Adipose tissue (tissue), 3 donors: Measurements from ENCODE around the gene DOCK4. TPM values are rescaled to one million over a fixed set of nuclear protein-coding genes. Genes with fewer than 3 reads are reported as not detected.

Experiments used
- H3K27ac ChIP-seq: one replicate; pipeline ENCODE4 v1.5.1; 2013; ENCODE audit warnings: low read depth, low read length
- WGBS, 3 donors: extraction: QIAGEN DNeasy Blood & Tissue Kit; methylation state at CpG; one replicate each; pipeline ENCODE4 v1.1.7; 2013; 5-methylcytosine and 5-hydroxymethylcytosine counted together
- polyA plus RNA-seq, 3 donors: library from polyadenylated mRNA; stranded (reverse); fragments of 200-250 nt; gene quantifications; one replicate each; pipeline ENCODE4 v1.2.3, GENCODE V29; 2013
- donor health status: healthy with polysubstance abuse.
- donor health status: Bipolar disorder and iron deficiency.
- donor health status: healthy.

DOCK4 gene
- polyA plus RNA-seq, 3 donors, result 3.0 to 9.7 (median 7.6) TPM

DNA sequence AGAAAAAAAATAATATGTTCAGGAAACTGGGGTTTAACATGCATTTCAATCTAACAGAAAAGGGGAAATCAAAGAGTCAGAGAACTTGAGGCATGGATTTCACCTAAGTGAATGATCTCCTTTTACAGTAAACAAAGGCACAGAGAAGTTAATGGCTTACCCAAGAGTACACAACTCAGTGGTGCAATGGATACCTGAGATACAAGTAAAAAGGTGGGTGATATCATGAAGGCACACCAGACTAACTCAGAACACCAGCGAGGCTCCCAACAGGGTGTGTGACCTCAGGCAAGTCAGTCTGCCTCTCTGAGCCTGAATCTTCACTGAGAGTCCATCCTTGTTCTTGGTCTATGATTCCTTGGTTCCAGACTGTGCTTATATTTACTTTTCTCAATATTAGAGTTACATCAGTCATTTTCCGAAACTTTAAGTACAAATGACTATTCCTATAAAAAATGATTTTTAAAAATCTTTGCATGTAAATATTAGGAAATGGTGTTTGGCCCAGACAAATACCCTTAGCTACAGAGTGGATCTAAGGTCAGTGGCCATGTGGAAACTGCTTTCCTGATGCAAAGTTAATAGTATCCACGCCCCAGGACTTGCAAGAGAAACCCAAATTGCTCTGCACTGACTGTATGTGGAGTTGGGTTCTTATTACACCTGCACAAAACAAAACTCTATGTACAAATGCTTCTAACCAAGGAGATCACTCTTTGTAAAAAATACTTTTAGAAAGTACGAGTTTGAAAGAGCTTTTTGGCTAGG lies 361.1 kb downstream of the DOCK4 start:
- no peak overlapping the region for H3K27ac ChIP-seq
- 83 to 90% (median 84%) methylated on average over 4 of the region's 4 CpGs for WGBS, 3 donors

GRCh38 chr7:111842491-111842890 lies 363.7 kb downstream of the DOCK4 start:
- no peak overlapping the region for H3K27ac ChIP-seq
- 64 to 84% (median 68%) methylated on average over 3 of the region's 3 CpGs for WGBS, 3 donors

- 40 to 51% (median 51%) methylated on average over 5 of the region's 5 CpGs for WGBS, 3 donors
- no peak overlapping the region for H3K27ac ChIP-seq
Measured at GRCh38 chr7:111841596-111842205, 364.5 kb downstream of the DOCK4 start.

GRCh38 chr7:111840528-111840927 lies 365.7 kb downstream of the DOCK4 start:
- H3K27ac ChIP-seq, result no peak overlapping the region
- 82 to 87% (median 84%) methylated on average over 3 of the region's 3 CpGs for WGBS, 3 donors

GRCh38 chr7:111839261-111839660 lies 366.9 kb downstream of the DOCK4 start:
- H3K27ac ChIP-seq, result no peak overlapping the region

DNA sequence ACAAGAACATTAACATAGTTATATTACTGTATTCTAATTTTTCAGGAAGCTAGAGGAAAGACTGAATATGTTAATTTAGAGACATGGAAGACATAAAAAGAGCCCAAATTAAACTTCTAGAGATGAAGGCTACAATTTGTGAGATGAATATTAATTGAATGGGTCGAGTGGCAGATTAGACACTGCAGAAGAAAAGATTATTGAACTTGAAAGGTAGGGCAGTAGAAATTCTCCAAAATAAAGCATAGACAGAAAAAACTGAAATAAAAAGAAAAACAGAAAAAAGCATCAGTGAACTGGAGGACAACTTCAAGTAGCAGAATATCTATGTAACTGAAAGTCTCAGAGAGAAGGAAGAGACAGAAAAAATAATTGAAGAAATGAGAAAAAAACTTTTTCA lies 369.6 kb downstream of the DOCK4 start:
- H3K27ac ChIP-seq, result no peak overlapping the region
- WGBS, 3 donors, result 90 to 97% (median 92%) methylated on average over 1 of the region's 1 CpG

GRCh38 chr7:111835066-111835465 lies 371.1 kb downstream of the DOCK4 start:
- H3K27ac ChIP-seq, result no peak overlapping the region

DNA sequence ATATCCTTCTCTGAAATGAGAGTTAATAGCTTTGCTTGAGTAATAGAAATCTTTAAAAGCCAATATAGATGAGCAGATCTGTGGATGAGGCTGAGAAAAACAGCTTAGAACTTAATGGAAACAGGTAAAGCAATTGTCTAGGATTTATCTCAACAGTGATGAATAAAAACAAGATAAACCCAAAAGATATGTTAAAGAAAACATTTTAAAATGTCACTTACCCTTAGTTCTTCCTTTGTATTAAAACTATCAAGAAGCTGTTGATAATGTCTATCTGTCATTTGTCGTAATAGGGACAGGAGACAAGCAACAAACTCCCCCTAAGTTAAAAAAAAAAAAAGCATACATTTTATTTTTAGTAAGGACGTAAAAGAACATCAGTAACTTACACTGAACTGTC lies 371.8 kb downstream of the DOCK4 start:
- WGBS, 3 donors, result 87 to 89% (median 89%) methylated on average over 2 of the region's 2 CpGs
- no peak overlapping the region for H3K27ac ChIP-seq

- no peak overlapping the region for H3K27ac ChIP-seq
Measured at GRCh38 chr7:111833466-111833865, 372.7 kb downstream of the DOCK4 start.

GRCh38 chr7:111832174-111832573 lies 374.0 kb downstream of the DOCK4 start:
- no peak overlapping the region for H3K27ac ChIP-seq
- 86 to 97% (median 91%) methylated on average over 5 of the region's 5 CpGs for WGBS, 3 donors

- H3K27ac ChIP-seq, result no peak overlapping the region
- 92 to 94% (median 92%) methylated on average over 2 of the region's 2 CpGs for WGBS, 3 donors
Measured at GRCh38 chr7:111829221-111829620, 377.0 kb downstream of the DOCK4 start.

- H3K27ac ChIP-seq, result no peak overlapping the region
- 70 to 97% (median 82%) methylated on average over 1 of the region's 1 CpG for WGBS, 3 donors
Measured at GRCh38 chr7:111827863-111828504, 378.2 kb downstream of the DOCK4 start.

DNA sequence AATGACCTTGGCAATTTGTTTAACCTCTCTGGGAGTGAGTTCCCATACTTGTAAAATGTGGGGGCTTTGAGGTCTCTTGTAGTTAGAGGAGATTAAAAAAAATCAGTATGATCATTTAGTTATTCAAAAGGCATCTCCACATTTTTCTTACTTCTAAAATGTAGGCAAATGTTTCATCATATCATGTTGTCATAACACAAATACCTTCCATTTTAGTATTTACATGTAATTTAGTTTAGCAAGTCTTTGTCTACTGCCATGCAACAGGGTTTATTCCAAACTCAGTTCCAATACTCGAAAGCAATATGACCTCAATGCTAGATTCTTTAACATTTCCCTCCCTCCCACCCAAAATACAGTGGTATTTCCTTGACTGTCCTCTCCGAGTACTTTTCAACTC lies 381.2 kb downstream of the DOCK4 start:
- H3K27ac ChIP-seq, result no peak overlapping the region
- 91 to 97% (median 95%) methylated on average over 2 of the region's 2 CpGs for WGBS, 3 donors

- 72 to 92% (median 80%) methylated on average over 4 of the region's 4 CpGs for WGBS, 3 donors
- no peak overlapping the region for H3K27ac ChIP-seq
Measured at GRCh38 chr7:111823826-111824225, 382.4 kb downstream of the DOCK4 start.

DNA sequence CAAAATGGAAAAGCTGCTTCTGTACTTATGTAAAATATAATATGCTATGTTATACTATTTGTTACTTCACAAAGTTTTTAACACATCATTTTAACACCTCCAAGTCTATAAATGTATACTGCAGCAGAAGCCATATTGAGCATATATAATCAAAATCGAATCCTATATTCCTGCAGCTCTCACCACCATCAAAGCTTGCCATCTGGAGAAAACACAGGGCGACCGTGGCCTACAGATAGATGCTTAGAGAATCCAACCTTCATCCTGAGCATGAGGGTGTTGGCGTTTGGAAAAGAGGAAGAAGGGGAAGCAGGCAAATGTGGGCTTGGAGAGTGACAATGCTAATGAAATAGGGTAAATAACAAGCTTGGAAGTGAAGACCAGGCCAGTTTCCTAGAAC lies 385.2 kb downstream of the DOCK4 start:
- H3K27ac ChIP-seq, result no peak overlapping the region
- 86 to 95% (median 90%) methylated on average over 4 of the region's 4 CpGs for WGBS, 3 donors

- 97 to 99% (median 97%) methylated on average over 2 of the region's 2 CpGs for WGBS, 3 donors
- H3K27ac ChIP-seq, result no peak overlapping the region
Measured at GRCh38 chr7:111820621-111821020, 385.6 kb downstream of the DOCK4 start.

GRCh38 chr7:111820121-111820520 lies 386.1 kb downstream of the DOCK4 start:
- no peak overlapping the region for H3K27ac ChIP-seq
- whole genome bisulfite sequencing, 3 donors, result 92 to 100% (median 93%) methylated on average over 1 of the region's 1 CpG

DNA sequence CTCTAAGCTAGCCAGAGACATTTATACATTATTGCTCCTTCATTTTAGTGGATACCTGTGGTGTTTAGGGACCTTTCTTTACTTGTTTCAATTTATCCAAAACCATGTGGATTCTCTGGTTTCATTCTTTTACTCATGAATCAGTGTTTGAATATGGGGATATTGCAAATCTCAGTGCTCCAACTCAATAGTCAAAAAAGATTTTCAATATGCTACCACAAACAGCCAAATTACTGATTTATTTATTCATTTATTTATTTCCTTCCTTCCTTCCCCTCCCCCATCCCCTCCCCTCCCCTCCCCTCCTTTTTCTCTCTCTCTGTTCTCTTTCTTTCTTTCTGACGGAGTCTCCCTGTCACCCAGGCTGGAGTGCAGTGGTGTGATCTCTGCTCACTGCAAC lies 390.8 kb downstream of the DOCK4 start:
- WGBS, 3 donors, result 88 to 100% (median 90%) methylated on average over 1 of the region's 1 CpG
- no peak overlapping the region for H3K27ac ChIP-seq

GRCh38 chr7:111813306-111813705 lies 392.9 kb downstream of the DOCK4 start:
- 93 to 96% (median 95%) methylated on average over 4 of the region's 4 CpGs for WGBS, 3 donors

DNA sequence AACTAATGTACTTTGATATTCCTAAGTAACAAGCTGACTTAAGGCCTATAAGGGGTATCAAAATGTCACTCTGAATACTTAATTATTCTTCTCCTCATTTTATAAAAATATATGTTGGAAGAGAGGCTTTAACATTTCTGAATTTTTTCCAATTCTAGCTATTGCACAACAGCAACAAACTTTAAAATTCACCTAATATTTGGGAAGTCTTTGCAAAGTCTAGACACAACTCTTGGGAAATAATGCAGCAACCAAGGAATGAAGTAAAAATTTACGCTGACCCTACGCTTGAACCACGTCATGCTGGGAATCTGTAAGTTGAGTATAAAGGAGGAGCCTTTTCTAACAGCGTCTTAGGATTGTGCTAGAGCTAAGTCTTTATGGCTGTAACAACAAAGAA lies 400.0 kb downstream of the DOCK4 start:
- no peak overlapping the region for H3K27ac ChIP-seq
- 95% methylated on average over 4 of the region's 4 CpGs for WGBS, 3 donors

More at GRCh38 chr7:111813306-111813705, 392.9 kb downstream of the DOCK4 start:
- H3K27ac ChIP-seq, result no peak overlapping the region
